Activated B cell treated with CpG ODN at 0.5 μM for 24 hours (primary cell): ENCODE results near the gene TNFRSF21. TPM values are rescaled to one million over a fixed set of nuclear protein-coding genes. Genes with fewer than 3 reads are reported as not detected.

Experiments
- ATAC-seq: fragments of 200-7000 bp; cut with Tn5 transposase; one replicate; pipeline ENCODE4 v1.10.0; 2021; ENCODE audit warnings: low read depth, mild to moderate bottlenecking, moderate library complexity
- CTCF ChIA-PET: fragments of 350-600 bp; sonication (Branson Sonifier 250); formaldehyde crosslinking; loops from one replicate; lab custom pipeline; 2021; ENCODE audit warnings: antibody characterized with exemption; lab: Charles Lee
- POLR2A ChIA-PET: fragments of 350-600 bp; sonication (Branson Sonifier 250); formaldehyde crosslinking; loops from one replicate; lab custom pipeline; 2021; ENCODE audit warnings: antibody characterized with exemption; lab: Charles Lee
- DNase-seq: peaks from one replicate; pipeline ENCODE4 v3.0.0; 2022
- H3K27ac Mint-ChIP-seq: one replicate; pipeline ENCODE4 v1.8.0; 2020; ENCODE audit warnings: mixed read lengths
- H3K27me3 Mint-ChIP-seq: one replicate; pipeline ENCODE4 v1.8.0; 2021; ENCODE audit warnings: mixed read lengths
- H3K36me3 Mint-ChIP-seq: one replicate; pipeline ENCODE4 v1.8.0; 2021; ENCODE audit warnings: low read depth, mixed read lengths
- H3K4me1 Mint-ChIP-seq: one replicate; pipeline ENCODE4 v1.8.0; 2021; ENCODE audit warnings: mixed read lengths
- H3K4me3 Mint-ChIP-seq: one replicate; pipeline ENCODE4 v1.8.0; 2020; ENCODE audit warnings: mild to moderate bottlenecking, mixed read lengths
- H3K9me3 Mint-ChIP-seq: one replicate; pipeline ENCODE4 v1.8.0; 2020; ENCODE audit warnings: mixed read lengths
- CTCF ChIP-seq: fragments of 200-600 bp; IDR thresholded peaks from one replicate; pipeline ENCODE4 v1.8.0; 2022; ENCODE audit warnings: antibody characterized with exemption, mild to moderate bottlenecking
- intact Hi-C: fragments of 100-400 bp; cut with micrococcal nuclease; formaldehyde crosslinking; loops from one replicate; pipeline ENCODE4 v1.15.1; 2024
- total RNA-seq: library from RNA; stranded (reverse); gene quantifications from 2 replicates; pipeline ENCODE4 v1.2.3, GENCODE V29; 2022

The TNFRSF21 gene
- total RNA-seq, 1 donor from 2014 or later = 1.0 TPM

DNA sequence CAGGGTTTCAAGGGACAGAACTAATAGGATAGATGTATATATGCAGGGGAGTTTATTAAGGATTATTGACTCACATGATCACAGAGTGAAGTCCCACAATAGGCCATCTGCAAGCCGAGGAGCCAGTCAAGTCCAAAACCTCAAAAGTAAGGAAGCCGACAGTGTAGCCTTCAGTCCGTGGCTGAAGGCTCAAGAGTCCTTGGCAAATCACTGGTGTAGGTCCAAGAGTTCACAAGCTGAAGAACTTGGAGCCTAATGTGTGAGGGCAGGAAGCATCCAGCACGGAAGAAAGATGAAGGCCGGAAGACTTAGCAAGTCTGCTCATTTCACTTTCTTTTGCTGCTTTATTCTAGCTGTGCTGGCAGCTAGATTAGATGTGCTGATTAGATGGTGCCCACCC is 128.0 kb downstream of the TNFRSF21 start:
- no peaks in the 10 kb centered on the region for H3K36me3 Mint-ChIP-seq
- TF ChIP-seq CTCF = no peak
- ChIA-PET POLR2A (no interaction called here), CTCF (no interaction called here)
- intact Hi-C loops = no loop called here
- H3K9me3 Mint-ChIP-seq = no peaks in the 10 kb centered on the region
- no peaks in the 10 kb centered on the region for H3K27me3 Mint-ChIP-seq
- no peak overlapping the region for H3K27ac Mint-ChIP-seq
- H3K4me3 Mint-ChIP-seq = no peak overlapping the region
- ATAC-seq (no peak), DNase-seq (no peak)
- H3K4me1 Mint-ChIP-seq = no peaks in the 10 kb centered on the region

Other genes starting within 250 kb of the TNFRSF21 start
- 31.1 and 34.1 TPM in 2 replicates for gene CD2AP, start 167.9 kb upstream of the TNFRSF21 start, total RNA-seq